ENCODE results near the gene TRIM50. TPM values are rescaled to one million over a fixed set of nuclear protein-coding genes. Genes with fewer than 3 reads are reported as not detected.
"Not testable (repeated sequence)": the region's sequence is repeated elsewhere in the genome, so short reads cannot be mapped to it uniquely, and the experiment has no call there.

The TRIM50 gene
- total and polyA plus RNA-seq, 2 of the 4 experiments (the other 2 are of a cell fraction), result not detected

GRCh38 chr7:73324081-73324845, 3.6 kb downstream of the TRIM50 start:
- H3K56ac ChIP-seq (ENCODE audit: extremely low read depth, insufficient read depth, low read length); dilution Hi-C loops (cut with HindIII; ENCODE audit: low sequenced_read_pairs, unreplicated experiment); H3K27me3 ChIP-seq (ENCODE audit: control insufficient read depth, insufficient read depth, low read length); H2AK5ac ChIP-seq (ENCODE audit: low read depth, low read length); H3K14ac ChIP-seq (replicated peaks; ENCODE audit: low read depth, low read length); H2BK20ac ChIP-seq (ENCODE audit: low read depth, low read length); H3K79me1 ChIP-seq (ENCODE audit: low read depth in 1 of 2, low read length in 2 of 2); in situ Hi-C loops (cut with MboI; ENCODE audit: low sequenced_read_pairs); H3K9ac ChIP-seq (ENCODE audit: low read depth, low read length); H2BK5ac ChIP-seq (ENCODE audit: low read depth, low read length, poor library complexity, severe bottlenecking); H3K4ac ChIP-seq (ENCODE audit: low read depth, low read length); H4K5ac ChIP-seq (ENCODE audit: low read depth, low read length); H2BK15ac ChIP-seq (ENCODE audit: low read depth, low read length); H3K36me3 ChIP-seq (ENCODE audit: control insufficient read depth, insufficient read depth, low read length); H4K8ac ChIP-seq (ENCODE audit: low read depth in 2 of 2, low read length in 2 of 2); H3K9me3 ChIP-seq (ENCODE audit: control insufficient read depth, insufficient read depth, low read length); BruUV-seq (replicated peaks); H3K18ac ChIP-seq (ENCODE audit: low read depth, low read length); POLR2A ChIA-PET (ENCODE audit: unreplicated experiment); H4K91ac ChIP-seq (ENCODE audit: insufficient read depth, low read depth, low read length); H2BK120ac ChIP-seq (ENCODE audit: low read depth, low read length); H4K20me1 ChIP-seq (ENCODE audit: insufficient read depth, low read length); H3K4me3 ChIP-seq (ENCODE audit: insufficient read depth, low read depth, low read length); H3K4me1 ChIP-seq (ENCODE audit: control insufficient read depth, insufficient read depth, low read length); H3K23ac ChIP-seq (ENCODE audit: low read depth, low read length); H3K27ac ChIP-seq (ENCODE audit: insufficient read depth, low read length); H3K9me1 ChIP-seq (ENCODE audit: insufficient read depth, low read length): not testable (repeated sequence)
- H2AFZ ChIP-seq (replicated peaks; ENCODE audit: low read length, poor library complexity), result peak overlapping the region; percentile 87
- 37% methylated on average over 13 of the region's 31 CpGs; no CpG with 5 or more reads in 1 of the 2 experiments for WGBS, 2 experiments (ENCODE audit: extremely low coverage in 2 of 2, insufficient read length in 1 of 2)
- DNase-seq, result peak; percentile 58
- TF ChIP-seq CTCF (conservative IDR thresholded peaks at IDR 0.05; ENCODE audit: low read depth, low read length), result peak; percentile 61
- peak; percentile 35; the same call in 1 of the 2 replicates for TF ChIP-seq USF2 (IDR thresholded peaks at IDR 0.05; ENCODE audit: low read depth, low read length)
- TF ChIP-seq RAD21 (IDR thresholded peaks at IDR 0.05; ENCODE audit: low read length), result peak; percentile 68
- peak; percentile 63 for TF ChIP-seq SMC3 (IDR thresholded peaks at IDR 0.05; ENCODE audit: low read depth, low read length)
- peak; percentile 97 for ATAC-seq (ENCODE audit: low read depth)
- peak overlapping the region; percentile 13; the same call in 1 of the 2 replicates for H3K4me2 ChIP-seq (ENCODE audit: low read depth, low read length)
- CTCF ChIA-PET, result interaction anchor here (1.0 to 1.4 kb wide), 2 partner anchors 17 to 127 kb away, joined by 6 to 11 read pairs; no protein-coding TSS in a partner anchor
- peak overlapping the region; percentile 78 for H2AK9ac ChIP-seq (replicated peaks; ENCODE audit: low read depth, low read length, poor library complexity)
- intact Hi-C loops (cut with micrococcal nuclease), result loop anchor here (1.0 kb wide), 1 partner anchor 127 kb away; no protein-coding TSS in a partner anchor
